OCI-LY1 (cell line): ENCODE results near the gene PFKP.

Source experiments
- H2AFZ ChIP-seq: fragments of 200-600 bp; sonication (generic), shearing (Covaris generic); 2 replicates; pipeline ENCODE4 v1.6.0; 2014; ENCODE audit warnings: antibody characterized with exemption, mild to moderate bottlenecking, low read length
- H3F3A ChIP-seq: fragments of 200-600 bp; sonication (generic), shearing (Covaris generic); 2 replicates; pipeline ENCODE4 v1.6.0; 2014; ENCODE audit warnings: mild to moderate bottlenecking, antibody characterized with exemption, low read length, moderate library complexity; ENCODE audit not compliant: insufficient read depth
- H3K27ac ChIP-seq: fragments of 200-600 bp; sonication (generic); 2 replicates; pipeline ENCODE4 v1.5.1; 2014; ENCODE audit warnings: low read length, mixed run types, mild to moderate bottlenecking, low read depth; ENCODE audit not compliant: poor library complexity, severe bottlenecking
- H3K27me3 ChIP-seq: fragments of 200-600 bp; sonication (generic); 2 replicates; pipeline ENCODE4 v1.6.0; 2014; ENCODE audit warnings: antibody characterized with exemption, mild to moderate bottlenecking, low read length, moderate library complexity; ENCODE audit not compliant: insufficient read depth
- H3K36me3 ChIP-seq: fragments of 200-600 bp; sonication (generic); 2 replicates; pipeline ENCODE4 v1.6.1; 2014; ENCODE audit warnings: mild to moderate bottlenecking, antibody characterized with exemption, low read length, moderate library complexity, mixed read lengths; ENCODE audit not compliant: insufficient read depth
- H3K4me1 ChIP-seq: fragments of 200-600 bp; sonication (generic); 2 replicates; pipeline ENCODE4 v1.5.1; 2014; ENCODE audit warnings: mild to moderate bottlenecking, low read length, moderate library complexity; ENCODE audit not compliant: insufficient read depth, severe bottlenecking
- H3K4me2 ChIP-seq: fragments of 200-600 bp; sonication (generic), shearing (Covaris generic); 2 replicates; pipeline ENCODE4 v1.6.1; 2014; ENCODE audit warnings: low read length
- H3K4me3 ChIP-seq: fragments of 200-600 bp; sonication (generic); 2 replicates; pipeline ENCODE4 v1.5.1; 2014; ENCODE audit warnings: low read length, low read depth, mild to moderate bottlenecking, mixed read lengths; ENCODE audit not compliant: poor library complexity, severe bottlenecking
- H3K79me2 ChIP-seq: fragments of 200-600 bp; shearing (Covaris generic); 2 replicates; pipeline ENCODE4 v1.6.1; 2016; ENCODE audit warnings: mixed run types, low read length, mixed read lengths; ENCODE audit not compliant: insufficient read depth
- H3K9ac ChIP-seq: fragments of 200-600 bp; sonication (generic), shearing (Covaris generic); 2 replicates; pipeline ENCODE4 v1.6.1; 2014; ENCODE audit warnings: mild to moderate bottlenecking, low read length, mixed read lengths
- H3K9me2 ChIP-seq: fragments of 200-600 bp; sonication (generic), shearing (Covaris generic); 2 replicates; pipeline ENCODE4 v1.6.1; 2014; ENCODE audit warnings: low read depth, mild to moderate bottlenecking, low read length, mixed read lengths
- H3K9me3 ChIP-seq: fragments of 200-600 bp; shearing (Covaris generic); 2 replicates; pipeline ENCODE4 v1.6.1; 2014; ENCODE audit warnings: low read length, mixed read lengths
- H4K20me1 ChIP-seq: fragments of 200-600 bp; sonication (generic), shearing (Covaris generic); 2 replicates; pipeline ENCODE4 v1.6.0; 2016; ENCODE audit warnings: mild to moderate bottlenecking, low read length; ENCODE audit not compliant: insufficient read depth
- EZH2 ChIP-seq: fragments of 200-600 bp; sonication (generic), shearing (Covaris generic); IDR thresholded peaks from 2 replicates; pipeline ENCODE4 v1.8.0; 2017; ENCODE audit warnings: borderline replicate concordance, mixed run types, mild to moderate bottlenecking, antibody characterized with exemption, low read length, moderate library complexity, mixed read lengths
- TF ChIP-seq, protein P1 (sequence below): fragments of 200-600 bp; sonication (generic), shearing (Covaris generic); IDR thresholded peaks from 2 replicates; pipeline ENCODE4 v1.5.1; 2017; ENCODE audit warnings: mild to moderate bottlenecking, antibody characterized with exemption, low read length, moderate library complexity, mixed read lengths

Gene PFKP

DNA sequence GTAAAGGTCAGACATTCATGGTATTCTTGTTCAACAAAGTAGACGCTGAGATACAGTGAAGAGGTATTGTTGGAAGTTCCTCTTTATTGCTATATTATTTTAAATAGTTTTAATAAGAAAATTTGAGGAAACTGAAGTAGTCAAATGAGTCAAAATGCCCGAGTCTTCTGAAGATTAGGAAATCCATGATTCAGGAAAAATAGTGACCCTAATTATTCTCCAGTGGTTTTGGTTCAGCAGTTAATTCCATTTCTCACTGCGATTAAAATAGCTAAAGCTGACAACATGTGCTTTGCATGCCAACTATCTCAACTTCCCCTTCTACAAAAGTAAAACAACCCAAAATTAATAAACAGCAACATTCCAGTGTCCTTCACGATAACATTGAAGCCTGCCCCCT, 32.7 kb upstream of the PFKP start:
- Histone ChIP-seq H3K27ac (no peak overlapping the region), H3F3A (no peaks in the 10 kb centered on the region), H3K27me3 (no peaks in the 10 kb centered on the region; the same call in 1 of the 2 replicates), H3K4me2 (no peak overlapping the region), H3K36me3 (no peaks in the 10 kb centered on the region), H3K4me3 (no peak overlapping the region), H3K9ac (no peak overlapping the region), H2AFZ (no peak overlapping the region), H3K79me2 (no peaks in the 10 kb centered on the region), H3K4me1 (no peaks in the 10 kb centered on the region), H3K9me3 (no peaks in the 10 kb centered on the region), H4K20me1 (no peaks in the 10 kb centered on the region), H3K9me2 (no peaks in the 10 kb centered on the region)
- no peak for TF ChIP-seq EZH2
- TF ChIP-seq, protein P1, sequence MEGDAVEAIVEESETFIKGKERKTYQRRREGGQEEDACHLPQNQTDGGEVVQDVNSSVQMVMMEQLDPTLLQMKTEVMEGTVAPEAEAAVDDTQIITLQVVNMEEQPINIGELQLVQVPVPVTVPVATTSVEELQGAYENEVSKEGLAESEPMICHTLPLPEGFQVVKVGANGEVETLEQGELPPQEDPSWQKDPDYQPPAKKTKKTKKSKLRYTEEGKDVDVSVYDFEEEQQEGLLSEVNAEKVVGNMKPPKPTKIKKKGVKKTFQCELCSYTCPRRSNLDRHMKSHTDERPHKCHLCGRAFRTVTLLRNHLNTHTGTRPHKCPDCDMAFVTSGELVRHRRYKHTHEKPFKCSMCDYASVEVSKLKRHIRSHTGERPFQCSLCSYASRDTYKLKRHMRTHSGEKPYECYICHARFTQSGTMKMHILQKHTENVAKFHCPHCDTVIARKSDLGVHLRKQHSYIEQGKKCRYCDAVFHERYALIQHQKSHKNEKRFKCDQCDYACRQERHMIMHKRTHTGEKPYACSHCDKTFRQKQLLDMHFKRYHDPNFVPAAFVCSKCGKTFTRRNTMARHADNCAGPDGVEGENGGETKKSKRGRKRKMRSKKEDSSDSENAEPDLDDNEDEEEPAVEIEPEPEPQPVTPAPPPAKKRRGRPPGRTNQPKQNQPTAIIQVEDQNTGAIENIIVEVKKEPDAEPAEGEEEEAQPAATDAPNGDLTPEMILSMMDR, result no peak

DNA sequence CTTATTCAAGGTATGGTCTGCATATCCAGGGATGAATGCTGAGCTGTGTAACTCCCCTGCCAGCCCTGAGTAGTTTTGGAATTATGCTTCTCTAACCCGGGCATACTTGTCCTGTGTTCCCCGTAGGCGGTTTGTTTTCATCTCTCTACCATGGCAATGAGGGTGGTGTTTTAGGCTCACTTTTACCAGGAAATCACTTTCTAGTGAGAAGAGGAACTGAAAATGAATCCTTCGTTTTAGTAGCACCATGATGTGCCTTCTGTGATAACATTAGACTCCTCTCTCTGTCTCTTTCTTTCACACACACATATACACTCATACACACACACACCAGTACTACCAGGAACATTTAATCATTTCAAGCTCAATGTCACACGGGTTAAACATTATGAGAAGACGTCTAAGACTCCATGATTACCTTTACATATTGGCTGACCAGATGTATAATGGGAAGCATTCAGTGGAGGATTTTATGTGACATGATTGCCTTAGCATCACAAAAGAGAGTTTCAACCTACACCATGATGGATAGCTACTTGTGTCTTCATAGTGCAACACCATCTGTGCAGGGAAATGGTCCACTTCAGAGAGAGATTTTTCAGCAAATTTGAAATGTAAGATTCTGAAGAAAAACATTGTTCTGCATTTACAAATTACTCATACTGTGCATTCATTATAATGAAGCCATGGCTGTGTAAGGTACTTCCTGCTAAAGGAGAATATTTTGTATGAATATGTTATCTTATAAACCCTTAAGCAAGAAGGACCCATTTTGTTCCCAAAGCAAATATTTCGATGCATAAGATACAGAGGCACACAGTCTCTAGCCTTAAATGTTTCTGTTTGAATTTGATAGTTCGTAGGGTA, 31.0 kb upstream of the PFKP start:
- no peak overlapping the region for H3K27ac ChIP-seq
- no peaks in the 10 kb centered on the region for H3K9me2 ChIP-seq
- no peaks in the 10 kb centered on the region for H3F3A ChIP-seq
- TF ChIP-seq EZH2, result no peak
- TF ChIP-seq, protein P1, result no peak
- no peaks in the 10 kb centered on the region; the same call in 1 of the 2 replicates for H3K27me3 ChIP-seq
- no peaks in the 10 kb centered on the region for H3K4me1 ChIP-seq
- H2AFZ ChIP-seq, result no peak overlapping the region
- no peak overlapping the region for H3K4me2 ChIP-seq
- H3K79me2 ChIP-seq, result no peaks in the 10 kb centered on the region
- H4K20me1 ChIP-seq, result no peaks in the 10 kb centered on the region
- H3K9me3 ChIP-seq, result no peaks in the 10 kb centered on the region
- no peak overlapping the region for H3K9ac ChIP-seq
- no peaks in the 10 kb centered on the region for H3K36me3 ChIP-seq
- no peak overlapping the region for H3K4me3 ChIP-seq

DNA sequence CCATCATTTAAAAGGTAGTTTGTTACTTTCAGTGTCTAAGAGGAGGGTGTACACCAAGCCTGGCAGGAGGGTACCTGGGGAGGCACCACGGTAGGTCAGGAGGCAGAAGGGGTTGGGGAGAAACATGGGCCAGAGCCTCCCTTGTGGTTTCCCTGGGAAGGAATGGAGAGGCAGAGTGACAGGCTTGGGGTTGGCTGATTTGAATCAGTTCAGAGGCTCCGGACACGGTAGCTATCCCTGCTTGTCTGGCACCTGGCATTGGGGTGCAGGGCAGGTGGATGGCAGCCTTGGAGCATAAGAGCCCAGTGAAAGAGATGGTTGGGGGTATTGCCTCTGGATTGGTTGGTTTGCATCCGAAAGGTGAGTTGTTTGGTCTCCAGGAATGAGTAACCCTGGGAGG, 30.2 kb upstream of the PFKP start:
- Histone ChIP-seq H3K9me3 (no peaks in the 10 kb centered on the region), H3K79me2 (no peaks in the 10 kb centered on the region), H3K27me3 (no peaks in the 10 kb centered on the region; the same call in 1 of the 2 replicates), H3K4me3 (no peak overlapping the region), H2AFZ (no peak overlapping the region), H3K9ac (no peak overlapping the region), H4K20me1 (no peaks in the 10 kb centered on the region), H3K9me2 (no peaks in the 10 kb centered on the region), H3K4me1 (no peaks in the 10 kb centered on the region), H3K36me3 (no peaks in the 10 kb centered on the region), H3K27ac (no peak overlapping the region), H3K4me2 (no peak overlapping the region), H3F3A (no peaks in the 10 kb centered on the region)
- TF ChIP-seq, protein P1, result no peak
- TF ChIP-seq EZH2, result no peak
